Mesenchymal stem cell (in vitro differentiated cells and primary cell): ENCODE data around the gene MYBPC1.

Experiments used
- DNase-seq: peaks from one replicate; pipeline ENCODE4 v3.0.0-alpha.2; 2013
- H2AFZ ChIP-seq: one replicate; pipeline ENCODE4 v1.6.1; 2013; ENCODE audit warnings: low read depth, mild to moderate bottlenecking, control low read depth, inconsistent platforms, low read length, moderate library complexity
- H2AK5ac ChIP-seq: 2 replicates; pipeline ENCODE4 v1.6.1; 2013; ENCODE audit warnings: low read length, moderate library complexity, mild to moderate bottlenecking, inconsistent platforms; ENCODE audit not compliant: severe bottlenecking
- H2BK120ac ChIP-seq: one replicate; pipeline ENCODE4 v1.6.1; 2013; ENCODE audit warnings: low read depth, mild to moderate bottlenecking, inconsistent platforms, low read length, moderate library complexity
- H2BK12ac ChIP-seq, 2 experiments: one replicate each; pipeline ENCODE4 v1.6.1; 2013; ENCODE audit warnings: inconsistent platforms in 2 of 2, low read length in 2 of 2, mild to moderate bottlenecking in 2 of 2, moderate library complexity in 2 of 2, control low read depth in 1 of 2
- H2BK15ac ChIP-seq: one replicate; pipeline ENCODE4 v1.6.1; 2013; ENCODE audit warnings: mild to moderate bottlenecking, low read depth, inconsistent platforms; ENCODE audit not compliant: poor library complexity, severe bottlenecking
- H2BK5ac ChIP-seq: 2 replicates; pipeline ENCODE4 v1.6.1; 2013; ENCODE audit warnings: low read depth, mild to moderate bottlenecking, low read length, control low read depth, inconsistent platforms; ENCODE audit not compliant: poor library complexity, severe bottlenecking
- H3K14ac ChIP-seq, 2 experiments: one replicate each; pipeline ENCODE4 v1.6.1; 2013; ENCODE audit warnings: inconsistent platforms in 2 of 2, low read length in 2 of 2, control low read depth in 1 of 2, mild to moderate bottlenecking in 1 of 2, moderate library complexity in 1 of 2
- H3K18ac ChIP-seq, 2 experiments: one replicate each; pipeline ENCODE4 v1.6.1; 2013; ENCODE audit warnings: inconsistent platforms in 2 of 2, low read length in 2 of 2, control low read depth in 1 of 2, low read depth in 1 of 2, mild to moderate bottlenecking in 1 of 2
- H3K23ac ChIP-seq, 2 experiments: one replicate each; pipeline ENCODE4 v1.6.1; 2013; ENCODE audit warnings: inconsistent platforms in 2 of 2, low read length in 2 of 2, mild to moderate bottlenecking in 2 of 2, moderate library complexity in 2 of 2, control low read depth in 1 of 2
- H3K27ac ChIP-seq: 2 replicates; pipeline ENCODE4 v1.5.1; 2013; ENCODE audit warnings: mild to moderate bottlenecking, moderate library complexity, low read length, control low read depth, inconsistent platforms; ENCODE audit not compliant: poor library complexity, severe bottlenecking
- H3K27me3 ChIP-seq, 2 experiments: 2 replicates each; pipeline versions ENCODE4 v1.6.1 to v1.7.0; 2013; ENCODE audit warnings: low read length in 2 of 2, mild to moderate bottlenecking in 2 of 2, moderate library complexity in 2 of 2, control low read depth in 1 of 2, inconsistent platforms in 1 of 2; ENCODE audit not compliant: control insufficient read depth in 1 of 2, insufficient read depth in 1 of 2
- H3K36me3 ChIP-seq, 2 experiments: 2 replicates each; pipeline versions ENCODE4 v1.6.1 to v1.7.0; 2013; ENCODE audit warnings: low read length in 2 of 2, control low read depth in 1 of 2, inconsistent platforms in 1 of 2, low read depth in 1 of 2, mild to moderate bottlenecking in 1 of 2; ENCODE audit not compliant: insufficient read depth in 2 of 2, control insufficient read depth in 1 of 2
- H3K4ac ChIP-seq, 2 experiments: one replicate each; pipeline ENCODE4 v1.6.1; 2013; ENCODE audit warnings: inconsistent platforms in 2 of 2, low read length in 2 of 2, mild to moderate bottlenecking in 2 of 2, moderate library complexity in 2 of 2, control low read depth in 1 of 2, low read depth in 1 of 2
- H3K4me1 ChIP-seq: 2 replicates; pipeline ENCODE4 v1.6.1; 2013; ENCODE audit warnings: low read depth, low read length, control low read depth; ENCODE audit not compliant: control insufficient read depth, insufficient read depth
- H3K4me2 ChIP-seq: 2 replicates; pipeline ENCODE4 v1.6.1; 2013; ENCODE audit warnings: low read length, mild to moderate bottlenecking, inconsistent platforms; ENCODE audit not compliant: poor library complexity, severe bottlenecking
- H3K4me3 ChIP-seq, 2 experiments: 2 replicates each; pipeline versions ENCODE4 v1.5.1 to v1.7.0; 2013; ENCODE audit warnings: low read length in 2 of 2, mild to moderate bottlenecking in 2 of 2, control low read depth in 1 of 2, low read depth in 1 of 2; ENCODE audit not compliant: insufficient read depth in 1 of 2
- H3K79me1 ChIP-seq: replicated peaks from 2 replicates; pipeline ENCODE4 v1.6.1; 2013; ENCODE audit warnings: mild to moderate bottlenecking, control low read depth, low read length, inconsistent platforms; ENCODE audit not compliant: poor library complexity, severe bottlenecking
- H3K9ac ChIP-seq: 2 replicates; pipeline ENCODE4 v1.7.0; 2013; ENCODE audit warnings: mild to moderate bottlenecking, low read length, moderate library complexity
- H3K9me3 ChIP-seq: 2 replicates; pipeline ENCODE4 v1.7.0; 2013; ENCODE audit warnings: mild to moderate bottlenecking, low read length; ENCODE audit not compliant: control insufficient read depth
- H4K8ac ChIP-seq: one replicate; pipeline ENCODE4 v1.6.1; 2013; ENCODE audit warnings: inconsistent platforms, mild to moderate bottlenecking, low read length, moderate library complexity
- H4K91ac ChIP-seq: one replicate; pipeline ENCODE4 v1.6.1; 2013; ENCODE audit warnings: mild to moderate bottlenecking, low read length, inconsistent platforms
- WGBS: methylation state at CpG from one replicate; pipeline ENCODE4 v1.1.7; 2013; ENCODE audit warnings: mixed read lengths; 5-methylcytosine and 5-hydroxymethylcytosine counted together

The MYBPC1 gene

DNA sequence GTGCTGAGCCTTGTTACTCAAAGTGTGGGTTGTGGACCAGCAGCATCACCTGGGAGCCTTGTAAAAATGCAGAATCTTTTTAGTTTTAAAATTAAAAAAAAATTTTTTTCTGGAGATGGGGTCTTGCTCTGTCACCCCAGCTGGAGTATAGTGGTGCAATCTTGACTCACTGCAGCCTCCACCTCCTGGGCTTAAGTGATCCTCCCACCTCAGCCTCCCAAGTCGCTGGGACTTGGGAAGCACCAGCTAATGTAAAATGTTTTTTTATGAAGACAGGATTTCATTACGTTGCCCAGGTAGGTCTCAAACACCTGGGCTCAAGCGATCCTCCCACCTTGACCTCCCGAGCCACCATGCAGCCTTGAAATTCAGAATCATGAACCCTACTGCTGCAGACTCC lies 14.4 kb downstream of the MYBPC1 start:
- Histone ChIP-seq H2BK15ac (no peak overlapping the region), H3K4me1 (no peaks in the 10 kb centered on the region), H3K27me3 (no peaks in the 10 kb centered on the region), H3K14ac (no peak overlapping the region), H3K4ac (no peak overlapping the region), H3K27ac (no peak overlapping the region), H3K9ac (no peak overlapping the region), H3K4me3 (no peak overlapping the region), H3K18ac (no peak overlapping the region), H3K23ac (no peak overlapping the region), H3K79me1 (no peaks in the 10 kb centered on the region), H2BK12ac (no peak overlapping the region), H2AK5ac (no peak overlapping the region), H3K4me2 (no peak overlapping the region), H4K91ac (no peak overlapping the region), H4K8ac (no peak overlapping the region), H2AFZ (no peak overlapping the region), H2BK120ac (no peak overlapping the region), H3K9me3 (no peaks in the 10 kb centered on the region), H2BK5ac (no peak overlapping the region), H3K36me3 (no peaks in the 10 kb centered on the region)
- WGBS, result 73% methylated on average over 4 of the region's 4 CpGs
- DNase-seq, result no peak

DNA sequence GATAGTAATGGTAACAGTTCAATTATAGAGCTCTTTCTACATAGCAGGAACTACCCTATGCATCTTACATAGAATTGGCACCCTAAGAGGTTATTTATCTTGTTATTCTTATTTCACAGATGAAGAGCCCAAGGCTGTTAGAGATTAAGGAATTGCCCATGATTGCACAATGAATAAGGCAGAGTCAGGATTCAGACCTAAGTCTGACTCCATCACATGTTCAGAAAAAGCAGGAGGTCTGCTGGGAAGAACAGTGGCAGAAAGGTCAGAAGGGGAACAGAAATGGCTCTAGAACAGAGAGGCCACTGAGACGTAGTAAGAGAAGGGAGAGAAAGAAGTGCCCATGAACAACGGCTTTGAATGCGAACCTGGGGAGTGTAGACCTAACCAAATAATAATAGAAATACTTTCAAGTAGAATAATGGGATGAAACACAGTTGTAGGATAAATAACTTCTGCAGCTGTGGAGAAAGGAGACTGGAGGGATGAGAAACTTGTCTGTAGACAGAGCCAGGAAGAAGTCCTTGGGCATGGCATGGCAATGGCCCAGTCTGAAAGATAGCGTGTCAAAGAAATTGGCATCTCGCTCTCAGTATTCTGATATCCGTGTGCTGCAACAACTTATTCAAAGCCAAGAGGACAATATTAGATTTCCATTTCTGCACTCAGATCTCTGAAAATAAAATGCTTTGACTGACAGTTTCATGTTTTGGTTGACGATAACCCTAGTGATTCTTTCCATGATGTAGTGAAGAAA lies 17.6 kb downstream of the MYBPC1 start:
- no peaks in the 10 kb centered on the region for H3K27me3 ChIP-seq
- H4K8ac ChIP-seq, result no peak overlapping the region
- WGBS, result 68% methylated on average over 4 of the region's 7 CpGs
- H4K91ac ChIP-seq, result no peak overlapping the region
- no peak overlapping the region for H3K9ac ChIP-seq
- H3K36me3 ChIP-seq, result no peaks in the 10 kb centered on the region
- H3K4me2 ChIP-seq, result no peak overlapping the region
- no peak overlapping the region for H2BK12ac ChIP-seq
- no peaks in the 10 kb centered on the region for H3K9me3 ChIP-seq
- H3K23ac ChIP-seq, result no peak overlapping the region
- no peak overlapping the region for H3K14ac ChIP-seq
- no peaks in the 10 kb centered on the region for H3K79me1 ChIP-seq
- no peak overlapping the region for H2AK5ac ChIP-seq
- H3K18ac ChIP-seq, result no peak overlapping the region
- no peaks in the 10 kb centered on the region for H3K4me1 ChIP-seq
- H3K4me3 ChIP-seq, result no peak overlapping the region
- H3K4ac ChIP-seq, result no peak overlapping the region
- H2BK15ac ChIP-seq, result no peak overlapping the region
- H2BK5ac ChIP-seq, result no peak overlapping the region
- no peak overlapping the region for H2BK120ac ChIP-seq
- H2AFZ ChIP-seq, result no peak overlapping the region
- DNase-seq, result no peak
- no peak overlapping the region for H3K27ac ChIP-seq

DNA sequence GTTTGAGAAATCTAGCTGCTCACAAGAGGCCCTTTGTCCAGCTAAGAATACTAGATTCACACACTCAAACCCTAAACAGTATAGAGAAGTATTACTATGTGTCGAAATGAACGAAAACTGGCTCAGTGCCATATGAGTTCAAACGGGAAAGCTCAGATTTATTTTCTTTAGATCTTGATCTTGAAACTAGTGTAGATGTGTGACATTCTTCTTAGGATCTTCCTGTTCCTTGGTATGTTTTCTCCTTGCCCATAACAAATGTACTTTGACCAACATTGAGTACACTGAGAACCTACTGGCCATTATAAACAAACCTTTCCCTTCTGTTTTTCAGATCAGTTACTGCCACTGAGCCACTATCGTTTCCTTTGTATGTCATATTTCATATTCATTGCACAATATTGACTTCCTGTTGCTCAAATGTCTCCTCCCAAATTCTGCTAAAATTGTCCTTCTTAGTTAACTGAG lies 21.3 kb downstream of the MYBPC1 start:
- Histone ChIP-seq H3K4me3 (no peak overlapping the region), H3K4ac (no peak overlapping the region), H3K36me3 (no peaks in the 10 kb centered on the region), H3K79me1 (no peaks in the 10 kb centered on the region), H3K14ac (no peak overlapping the region), H3K9ac (no peak overlapping the region), H2BK15ac (no peak overlapping the region), H3K4me1 (no peaks in the 10 kb centered on the region), H2AK5ac (no peak overlapping the region), H4K91ac (no peak overlapping the region), H4K8ac (no peak overlapping the region), H2BK12ac (no peak overlapping the region), H3K27me3 (no peaks in the 10 kb centered on the region), H2BK5ac (no peak overlapping the region), H3K9me3 (no peaks in the 10 kb centered on the region), H3K18ac (no peak overlapping the region), H3K23ac (no peak overlapping the region), H2BK120ac (no peak overlapping the region), H2AFZ (no peak overlapping the region), H3K4me2 (no peak overlapping the region), H3K27ac (no peak overlapping the region)
- WGBS, result 86% methylated on average over 3 of the region's 4 CpGs
- no peak for DNase-seq

DNA sequence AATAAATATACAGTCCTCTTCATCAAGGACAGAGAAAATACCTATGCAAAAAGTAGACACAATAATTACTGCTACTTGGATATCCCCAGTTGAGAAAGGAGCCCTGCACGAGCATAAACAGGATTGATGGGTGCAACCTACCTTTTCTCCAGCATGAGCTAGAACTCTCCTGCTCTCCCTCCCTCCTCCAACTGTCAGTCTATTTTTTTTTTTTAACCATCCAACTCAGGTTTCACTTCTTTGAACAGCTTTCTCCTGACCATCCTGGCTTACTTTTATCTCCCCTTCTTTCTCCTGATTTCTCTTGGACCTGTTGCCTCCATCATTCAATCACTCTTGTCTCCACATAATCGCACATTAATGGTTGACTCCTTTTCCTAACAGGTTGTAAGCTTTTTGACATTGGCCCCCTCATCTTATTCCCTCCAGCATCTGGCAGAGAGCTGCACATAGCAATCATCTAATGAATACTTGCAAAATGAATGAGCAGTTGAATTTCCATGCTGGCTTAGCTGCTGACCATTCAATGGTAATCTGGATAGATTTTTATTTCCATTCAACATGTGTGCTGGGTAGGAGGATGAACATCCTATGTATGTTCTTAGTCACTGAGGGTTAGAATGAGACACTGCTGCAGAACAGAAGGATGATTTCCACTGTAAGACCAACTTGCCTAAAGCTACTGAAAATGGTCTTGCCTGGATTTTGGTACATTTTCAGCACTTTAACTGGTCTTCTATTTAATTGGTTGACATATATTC lies 24.4 kb downstream of the MYBPC1 start:
- Histone ChIP-seq H4K91ac (no peak overlapping the region), H3K9me3 (no peaks in the 10 kb centered on the region), H3K18ac (no peak overlapping the region), H3K79me1 (no peaks in the 10 kb centered on the region), H3K4ac (no peak overlapping the region), H2AFZ (no peak overlapping the region), H3K36me3 (no peaks in the 10 kb centered on the region), H2BK12ac (no peak overlapping the region), H4K8ac (no peak overlapping the region), H3K27ac (no peak overlapping the region), H2BK120ac (no peak overlapping the region), H2AK5ac (no peak overlapping the region), H2BK15ac (no peak overlapping the region), H3K14ac (no peak overlapping the region), H3K27me3 (no peaks in the 10 kb centered on the region), H2BK5ac (no peak overlapping the region), H3K23ac (no peak overlapping the region), H3K4me3 (no peak overlapping the region), H3K4me1 (no peaks in the 10 kb centered on the region), H3K9ac (no peak overlapping the region), H3K4me2 (no peak overlapping the region)
- no peak for DNase-seq
- 78% methylated on average over 2 of the region's 2 CpGs for WGBS
